HG03095 (cell line): ENCODE measurements around the gene RHEX.

ENCODE experiments used
- ATAC-seq: cut with Tn5 transposase; IDR thresholded peaks from one replicate; pipeline ENCODE4 v1.9.1; 2021; ENCODE audit warnings: moderate library complexity; ENCODE audit not compliant: unreplicated experiment

The RHEX gene

GRCh38 chr1:206114692-206115640 is 62.0 kb downstream of the RHEX start:
- no peak for ATAC-seq

GRCh38 chr1:206115791-206116190 is 62.8 kb downstream of the RHEX start:
- no peak for ATAC-seq

GRCh38 chr1:206116191-206116872 is 63.4 kb downstream of the RHEX start:
- no peak for ATAC-seq

GRCh38 chr1:206116873-206117150 is 63.8 kb downstream of the RHEX start:
- no peak for ATAC-seq

GRCh38 chr1:206117151-206117948 is 64.4 kb downstream of the RHEX start, which contains the start of gene AVPR1B:
Gene AVPR1B, minus strand, starts transcription at chr1:206117388. Its CDS starts 498 bp downstream, at chr1:206116890.
- ATAC-seq = no peak

GRCh38 chr1:206120406-206120805 is 67.4 kb downstream of the RHEX start:
- no peak for ATAC-seq

- no peak for ATAC-seq
Measured at GRCh38 chr1:206121269-206121668, 68.3 kb downstream of the RHEX start.

- no peak for ATAC-seq
Measured at GRCh38 chr1:206122686-206123085, 69.7 kb downstream of the RHEX start.

- ATAC-seq = no peak
Measured at GRCh38 chr1:206125346-206125745, 72.4 kb downstream of the RHEX start.

- ATAC-seq = no peak
Measured at GRCh38 chr1:206127336-206127735, 74.4 kb downstream of the RHEX start.

- no peak for ATAC-seq
Measured at GRCh38 chr1:206128196-206128595, 75.2 kb downstream of the RHEX start.

- ATAC-seq = no peak
Measured at GRCh38 chr1:206131037-206131436, 78.1 kb downstream of the RHEX start.

GRCh38 chr1:206133751-206134415 is 80.9 kb downstream of the RHEX start:
- no peak for ATAC-seq

GRCh38 chr1:206135248-206135647 is 82.3 kb downstream of the RHEX start:
- no peak for ATAC-seq

- ATAC-seq = no peak
Measured at GRCh38 chr1:206136241-206136640, 83.3 kb downstream of the RHEX start.

- no peak for ATAC-seq
Measured at GRCh38 chr1:206142011-206142410, 89.0 kb downstream of the RHEX start.

- ATAC-seq = no peak
Measured at GRCh38 chr1:206142770-206143169, 89.8 kb downstream of the RHEX start.

GRCh38 chr1:206143537-206144172 is 90.7 kb downstream of the RHEX start:
- no peak for ATAC-seq

- ATAC-seq = no peak
Measured at GRCh38 chr1:206144605-206145004, 91.6 kb downstream of the RHEX start.

- ATAC-seq = no peak
Measured at GRCh38 chr1:206145771-206146290, 92.9 kb downstream of the RHEX start.
